OCI-LY1 (cell line): Measurements from ENCODE around the gene NPAS4.

Experiments
- EZH2 ChIP-seq: fragments of 200-600 bp; sonication (generic), shearing (Covaris generic); IDR thresholded peaks from 2 replicates; pipeline ENCODE4 v1.8.0; 2017; ENCODE audit warnings: borderline replicate concordance, mixed run types, mild to moderate bottlenecking, antibody characterized with exemption, low read length, moderate library complexity, mixed read lengths
- TF ChIP-seq, protein P1 (sequence below): fragments of 200-600 bp; sonication (generic), shearing (Covaris generic); IDR thresholded peaks from 2 replicates; pipeline ENCODE4 v1.5.1; 2017; ENCODE audit warnings: mild to moderate bottlenecking, antibody characterized with exemption, low read length, moderate library complexity, mixed read lengths

GRCh38 chr11:66475349-66476172 is 54.7 kb downstream of the NPAS4 start:
- TF ChIP-seq, protein P1, sequence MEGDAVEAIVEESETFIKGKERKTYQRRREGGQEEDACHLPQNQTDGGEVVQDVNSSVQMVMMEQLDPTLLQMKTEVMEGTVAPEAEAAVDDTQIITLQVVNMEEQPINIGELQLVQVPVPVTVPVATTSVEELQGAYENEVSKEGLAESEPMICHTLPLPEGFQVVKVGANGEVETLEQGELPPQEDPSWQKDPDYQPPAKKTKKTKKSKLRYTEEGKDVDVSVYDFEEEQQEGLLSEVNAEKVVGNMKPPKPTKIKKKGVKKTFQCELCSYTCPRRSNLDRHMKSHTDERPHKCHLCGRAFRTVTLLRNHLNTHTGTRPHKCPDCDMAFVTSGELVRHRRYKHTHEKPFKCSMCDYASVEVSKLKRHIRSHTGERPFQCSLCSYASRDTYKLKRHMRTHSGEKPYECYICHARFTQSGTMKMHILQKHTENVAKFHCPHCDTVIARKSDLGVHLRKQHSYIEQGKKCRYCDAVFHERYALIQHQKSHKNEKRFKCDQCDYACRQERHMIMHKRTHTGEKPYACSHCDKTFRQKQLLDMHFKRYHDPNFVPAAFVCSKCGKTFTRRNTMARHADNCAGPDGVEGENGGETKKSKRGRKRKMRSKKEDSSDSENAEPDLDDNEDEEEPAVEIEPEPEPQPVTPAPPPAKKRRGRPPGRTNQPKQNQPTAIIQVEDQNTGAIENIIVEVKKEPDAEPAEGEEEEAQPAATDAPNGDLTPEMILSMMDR = no peak
- TF ChIP-seq EZH2 = no peak
